Frontal cortex (tissue), 4 donors: Measurements from ENCODE around the gene NFIL3. TPM values are rescaled to one million over a fixed set of nuclear protein-coding genes. Genes with fewer than 3 reads are reported as not detected.

Experiments used
- DNase-seq, 2 donors: peaks; one replicate each; pipeline ENCODE4 v3.0.0; 2012; ENCODE audit warnings: low spot score in 2 of 2
- FAIRE-seq: peaks from 2 replicates; lab custom pipeline; 2012; peaks lifted over from hg19 to GRCh38; lab: Jason Lieb, UNC
- total RNA-seq: library from RNA; depleted of rRNA; stranded (reverse); fragments of >200 nt; gene quantifications from one replicate; pipeline ENCODE4 v1.2.3, GENCODE V29; 2014
- donor health status: control.
- donor health status: control.
- donor health status: control.

The NFIL3 gene
- total RNA-seq, 1 donor from 2014 or later: 30.6 TPM

- DNase-seq (no peak), FAIRE-seq (no peak)
These were observed 58.9 kb downstream of the NFIL3 start for GRCh38 chr9:91364702-91365101.

- DNase-seq (no peak), FAIRE-seq (no peak)
These were observed 59.6 kb downstream of the NFIL3 start for GRCh38 chr9:91364005-91364404.

DNA sequence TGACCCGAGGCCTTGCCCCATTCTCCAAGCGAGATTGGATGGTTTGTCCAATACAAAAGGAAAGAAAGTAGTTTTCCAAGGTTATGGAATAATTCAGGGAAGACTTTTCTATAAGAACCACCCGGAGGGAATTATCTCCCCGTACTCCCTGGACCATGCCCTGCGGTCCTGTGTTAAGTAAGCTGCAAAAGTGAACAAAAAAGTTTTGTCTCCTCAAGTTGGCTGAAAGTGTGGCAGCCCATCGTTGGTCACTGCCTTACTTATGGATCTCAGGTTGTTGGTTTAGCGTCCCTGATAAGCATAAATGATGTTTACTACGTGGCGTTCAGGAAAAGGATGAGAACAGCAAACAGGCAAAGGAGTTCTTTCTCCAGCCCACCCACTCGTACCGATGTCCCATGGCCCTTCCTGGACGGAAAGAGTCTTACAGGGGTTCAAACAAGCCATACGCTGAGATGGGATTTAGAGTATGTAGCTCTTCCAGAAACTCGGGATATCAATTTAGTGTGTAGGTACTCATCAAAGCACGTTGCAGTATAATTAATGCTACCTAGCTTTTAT, 61.5 kb downstream of the NFIL3 start:
- no peak for FAIRE-seq
- DNase-seq: no peak

DNA sequence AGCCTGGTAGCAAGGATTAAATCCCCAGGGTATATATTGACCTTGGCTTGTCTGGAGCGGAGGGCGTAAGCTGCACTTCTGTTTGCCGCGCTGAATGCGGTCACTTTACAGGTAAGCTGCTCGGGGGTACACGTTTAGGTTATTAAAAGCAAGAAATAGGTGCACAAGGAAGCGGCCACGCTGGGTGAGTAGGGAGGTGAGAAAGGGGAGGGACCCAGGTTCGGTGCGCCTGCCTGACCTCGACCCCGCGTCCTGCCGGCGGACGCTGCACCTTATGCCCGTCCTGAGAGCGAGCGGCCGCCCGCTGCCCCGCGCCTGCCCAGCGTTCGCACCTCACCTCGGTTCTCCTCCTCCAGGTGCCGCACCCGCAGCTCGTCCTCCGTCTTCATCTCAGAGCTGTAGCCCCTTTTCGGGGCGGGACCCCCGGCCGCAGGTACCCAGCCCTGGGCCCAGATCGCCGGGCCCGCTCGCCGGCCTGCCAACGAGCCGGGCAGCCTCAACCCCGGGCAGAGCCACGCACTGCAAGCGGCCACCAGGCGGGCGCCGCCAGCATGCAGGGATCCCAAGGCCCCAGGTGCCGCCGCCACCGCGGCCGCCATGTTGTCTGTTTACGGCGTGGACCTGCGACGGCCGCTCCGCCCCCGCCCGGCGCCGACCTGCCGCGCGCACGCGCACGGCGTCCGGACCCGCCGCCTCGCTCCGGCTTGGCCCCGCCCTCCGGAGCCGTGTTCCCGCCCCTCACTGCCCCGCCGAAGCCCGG, 62.2 kb downstream of the NFIL3 start, which contains the start of gene AUH:
Gene AUH (minus strand): TSS at position 628 of the 760 bp plus-strand sequence. CDS start 29 bp downstream, at position 599.
- DNase-seq (peak; percentile 89 to 91), FAIRE-seq (no peak)

DNA sequence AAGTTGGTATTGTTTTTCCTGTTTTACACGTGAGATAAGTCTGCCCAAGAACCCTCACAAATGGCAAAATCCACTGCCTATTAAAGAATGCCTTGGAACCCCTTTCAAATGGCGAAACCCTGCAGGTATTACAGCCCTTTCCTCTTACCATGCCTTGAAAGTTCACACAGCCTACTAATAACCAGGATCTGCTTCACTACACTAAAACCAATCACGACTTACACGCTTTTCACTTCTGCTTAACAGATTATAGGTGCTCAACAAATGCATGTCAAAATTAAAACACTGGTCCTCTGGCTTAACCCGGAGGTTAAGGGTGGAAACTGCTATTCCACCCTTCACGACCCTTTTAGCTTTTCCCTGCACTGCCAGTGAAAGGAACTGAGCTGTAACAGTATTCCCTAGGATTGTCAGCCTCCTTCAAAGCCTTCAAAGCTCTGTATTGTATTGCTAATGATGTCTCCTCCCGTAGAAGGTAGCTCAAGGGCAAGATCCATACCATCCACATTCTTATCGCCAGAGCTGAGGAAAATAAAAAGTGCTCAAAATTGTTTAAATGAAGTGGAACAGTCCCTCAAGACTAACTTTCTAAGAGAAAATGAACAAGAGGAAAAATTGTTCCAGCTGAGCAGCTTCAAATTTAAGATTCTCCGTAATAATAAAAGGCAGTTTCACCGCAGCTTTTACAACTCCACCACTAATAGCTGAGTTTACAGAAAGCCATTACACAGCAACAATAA, 62.9 kb downstream of the NFIL3 start:
- no peak for FAIRE-seq

GRCh38 chr9:91359734-91360470, 63.7 kb downstream of the NFIL3 start:
- DNase-seq (no peak), FAIRE-seq (no peak)

More for the DNA sequence above, 62.9 kb downstream of the NFIL3 start:
- no peak for DNase-seq

GRCh38 chr9:91359083-91359482, 64.5 kb downstream of the NFIL3 start:
- DNase-seq: no peak
- no peak for FAIRE-seq

Other genes with a start within 250 kb of the NFIL3 start
- 20.0 TPM for gene AUH, start 61.9 kb downstream of the NFIL3 start, total RNA-seq